Transverse colon (tissue), 4 donors: ENCODE data around the gene RFFL.

Source experiments
- CTCF ChIP-seq, 5 experiments: fragments of 200-600 bp in 3 of 5; fragments of 450-650 bp in 2 of 5; sonication (generic) in 3 of 5; IDR thresholded peaks; 1 replicate in 2 of 5; 2 replicates in 3 of 5; pipeline ENCODE4 v1.5.1; 2016 to 2017; ENCODE audit warnings: antibody characterized with exemption in 5 of 5, inconsistent platforms in 3 of 5, mild to moderate bottlenecking in 2 of 5, moderate library complexity in 1 of 5
- EP300 ChIP-seq: sonication (generic); formaldehyde crosslinking; IDR thresholded peaks from one replicate; pipeline ENCODE4 v1.6.1; 2017; ENCODE audit warnings: antibody characterized with exemption, low read depth
- POLR2A ChIP-seq: fragments of 450-650 bp; IDR thresholded peaks from one replicate; pipeline ENCODE4 v1.6.1; 2016; ENCODE audit warnings: antibody characterized with exemption, mild to moderate bottlenecking, moderate library complexity
- POLR2AphosphoS5 ChIP-seq, 3 donors: sonication (generic); formaldehyde crosslinking; IDR thresholded peaks; one replicate each; pipeline ENCODE4 v1.6.1; 2016; ENCODE audit warnings: antibody characterized with exemption in 3 of 3

GRCh38 chr17:35074711-35075707, 11.5 kb upstream of the RFFL start:
- TF ChIP-seq CTCF (IDR thresholded peaks at IDR 0.05) = no peak
- TF ChIP-seq EP300 = no peak
- TF ChIP-seq POLR2A = no peak
- TF ChIP-seq POLR2AphosphoS5 (IDR thresholded peaks at IDR 0.05) = no peak
